ENCODE measurements around the gene COL21A1. TPM values are rescaled to one million over a fixed set of nuclear protein-coding genes. Genes with fewer than 3 reads are reported as not detected.
"Not testable (repeated sequence)": the region's sequence is repeated elsewhere in the genome, so short reads cannot be mapped to it uniquely, and the experiment has no call there.

COL21A1 gene
- total RNA-seq, 1 donor from 2014 or later = 1.9 TPM

- no peak for DNase-seq
These were observed 203.6 kb downstream of the COL21A1 start for GRCh38 chr6:56043761-56044160.

- DNase-seq = no peak
These were observed 204.3 kb downstream of the COL21A1 start for GRCh38 chr6:56043076-56043475.

GRCh38 chr6:56041591-56041990 is 205.8 kb downstream of the COL21A1 start:
- no peak for DNase-seq

- no peak for DNase-seq
These were observed 206.5 kb downstream of the COL21A1 start for GRCh38 chr6:56040889-56041301.

GRCh38 chr6:56040223-56040622 is 207.2 kb downstream of the COL21A1 start:
- no peak for DNase-seq

- no peak for DNase-seq
These were observed 208.6 kb downstream of the COL21A1 start for GRCh38 chr6:56038764-56039163.

GRCh38 chr6:56037601-56038000 is 209.8 kb downstream of the COL21A1 start:
- DNase-seq = no peak

- DNase-seq = no peak
These were observed 210.3 kb downstream of the COL21A1 start for GRCh38 chr6:56036916-56037600.

- DNase-seq = no peak
These were observed 214.0 kb downstream of the COL21A1 start for GRCh38 chr6:56033401-56033800.

- no peak for DNase-seq
These were observed 214.6 kb downstream of the COL21A1 start for GRCh38 chr6:56032715-56033260.

- no peak for DNase-seq
These were observed 219.5 kb downstream of the COL21A1 start for GRCh38 chr6:56027865-56028264.

GRCh38 chr6:56026455-56027180 is 220.8 kb downstream of the COL21A1 start:
- DNase-seq = no peak

- DNase-seq = no peak
These were observed 221.6 kb downstream of the COL21A1 start for GRCh38 chr6:56025795-56026194.

GRCh38 chr6:56024931-56025330 is 222.4 kb downstream of the COL21A1 start:
- no peak for DNase-seq

GRCh38 chr6:56023829-56024228 is 223.6 kb downstream of the COL21A1 start:
- no peak for DNase-seq

GRCh38 chr6:56022678-56023077 is 224.7 kb downstream of the COL21A1 start:
- DNase-seq = no peak

- DNase-seq = no peak
These were observed 225.4 kb downstream of the COL21A1 start for GRCh38 chr6:56021943-56022342.

GRCh38 chr6:56019973-56020372 is 227.4 kb downstream of the COL21A1 start:
- DNase-seq = no peak

- no peak for DNase-seq
These were observed 230.2 kb downstream of the COL21A1 start for GRCh38 chr6:56017198-56017597.

- DNase-seq = not testable (repeated sequence)
These were observed 233.3 kb downstream of the COL21A1 start for GRCh38 chr6:56014039-56014438.

- no peak for DNase-seq
These were observed 237.7 kb downstream of the COL21A1 start for GRCh38 chr6:56009636-56010035.

Measured in occipital lobe (tissue), 2 donors.